Stomach (tissue), 4 donors: ENCODE measurements around the gene CYP2A7.
"Not testable (repeated sequence)": the region's sequence is repeated elsewhere in the genome, so short reads cannot be mapped to it uniquely, and the experiment has no call there.

Experiments used
- CTCF ChIP-seq, 7 experiments: fragments of 450-650 bp in 4 of 7; fragments of 200-600 bp in 3 of 7; sonication (generic) in 3 of 7; IDR thresholded peaks; one replicate each; pipeline ENCODE4 v1.5.1; 2016 to 2019; ENCODE audit warnings: antibody characterized with exemption in 7 of 7, control low read depth in 2 of 7, mild to moderate bottlenecking in 1 of 7
- EP300 ChIP-seq: sonication (generic); formaldehyde crosslinking; IDR thresholded peaks from one replicate; pipeline ENCODE4 v1.6.1; 2017; ENCODE audit warnings: antibody characterized with exemption
- POLR2AphosphoS5 ChIP-seq, 3 donors: sonication (generic); formaldehyde crosslinking; IDR thresholded peaks; one replicate each; pipeline ENCODE4 v1.6.1; 2016; ENCODE audit warnings: antibody characterized with exemption in 3 of 3

GRCh38 chr19:40842012-40842411 lies 40.0 kb downstream of the CYP2A7 start:
- TF ChIP-seq CTCF (IDR thresholded peaks at IDR 0.05); POLR2AphosphoS5 (IDR thresholded peaks at IDR 0.05); EP300: not testable (repeated sequence)
